Measurements from ENCODE around the gene NEK1. TPM values are rescaled to one million over a fixed set of nuclear protein-coding genes. Genes with fewer than 3 reads are reported as not detected.

Gene NEK1
- total and polyA plus RNA-seq, 7 experiments from 2014 or later, result 7.8 to 21.0 (median 13.9) TPM

- Mint-ChIP-seq H3K27me3 (no peaks in the 10 kb centered on the region), H3K36me3 (peaks cover 3 to 16% (median 4%) of the 10 kb centered on the region in 5 donors), H3K27ac (peak overlapping the region in 7 of 9 donors; percentile 12 to 92 (median 65)), H3K4me1 (peaks cover 14 to 62% (median 42%) of the 10 kb centered on the region in 7 donors), H3K4me3 (peak overlapping the region in 2 of 10 donors; percentile 11 to 33), H3K9me3 (no peaks in the 10 kb centered on the region)
- peaks cover 0 to 9% of the 10 kb centered on the region in 2 donors for H3K4me1 ChIP-seq (ENCODE audit: control insufficient read depth in 2 of 2, insufficient read depth in 2 of 2, low read length in 2 of 2)
- intact Hi-C loops (cut with micrococcal nuclease), result no loop called here
- H3K4me3 ChIP-seq (ENCODE audit: low read length), result no peak overlapping the region
- no peaks in the 10 kb centered on the region for H3K27me3 ChIP-seq (ENCODE audit: control insufficient read depth in 2 of 2, insufficient read depth in 2 of 2, low read length in 2 of 2)
- ChIA-PET CTCF (interaction anchor here (0.6 to 1.0 kb wide), 2 partner anchors 9 to 14 kb away, joined by 3 to 7 read pairs; no protein-coding TSS in a partner anchor), POLR2A (interaction anchor here (0.8 to 3.7 kb wide), 3 partner anchors 9 to 46 kb away, joined by 3 to 15 read pairs (median 11); partner anchors contain the start of gene CLCN3)
- no peak for DNase-seq
- peaks cover 0 to 4% (median 0%) of the 10 kb centered on the region in 3 experiments for H3K36me3 ChIP-seq (ENCODE audit: control insufficient read depth in 2 of 3, insufficient read depth in 3 of 3, low read length in 3 of 3)
- no peaks in the 10 kb centered on the region for H3K9me3 ChIP-seq (ENCODE audit: control insufficient read depth in 2 of 3, low read length in 3 of 3)
- no peak for ATAC-seq
- peak overlapping the region; percentile 63 for H3K27ac ChIP-seq (ENCODE audit: low read depth, low read length)
Observed at GRCh38 chr4:169658975-169659715, 46.8 kb upstream of the NEK1 start.

DNA sequence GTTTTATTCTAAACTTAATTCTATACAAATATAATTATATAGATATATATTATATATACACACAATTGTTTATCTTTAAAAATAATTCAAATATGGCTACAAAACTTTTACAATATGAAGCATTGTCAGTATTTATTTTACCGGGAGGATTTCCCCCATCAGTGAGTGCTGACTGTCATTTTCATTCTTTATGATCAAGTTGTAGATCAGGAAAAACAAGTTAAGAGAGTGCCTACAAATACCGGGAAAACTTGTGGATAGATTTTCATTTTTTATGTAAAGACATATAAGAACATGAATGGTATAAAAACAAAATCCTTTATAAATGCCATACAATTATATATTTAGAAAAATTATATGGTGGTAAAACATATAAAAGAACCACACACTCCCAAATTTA lies 45.8 kb upstream of the NEK1 start:
- ATAC-seq, result no peak
- DNase-seq, result no peak
- H3K27ac Mint-ChIP-seq, result peak overlapping the region in 1 of 9 donors; percentile 61
- Histone ChIP-seq H3K36me3 (ENCODE audit: control insufficient read depth in 2 of 3, insufficient read depth in 3 of 3, low read length in 3 of 3) (peaks cover 0 to 4% (median 0%) of the 10 kb centered on the region in 3 experiments), H3K27me3 (ENCODE audit: control insufficient read depth in 2 of 2, insufficient read depth in 2 of 2, low read length in 2 of 2) (no peaks in the 10 kb centered on the region), H3K4me1 (ENCODE audit: control insufficient read depth in 2 of 2, insufficient read depth in 2 of 2, low read length in 2 of 2) (peaks cover 0 to 9% of the 10 kb centered on the region in 2 donors), H3K27ac (ENCODE audit: low read depth, low read length) (no peak overlapping the region), H3K9me3 (ENCODE audit: control insufficient read depth in 2 of 3, low read length in 3 of 3) (no peaks in the 10 kb centered on the region), H3K4me3 (ENCODE audit: low read length) (no peak overlapping the region)
- no peak overlapping the region for H3K4me3 Mint-ChIP-seq
- peaks cover 12 to 63% (median 40%) of the 10 kb centered on the region in 7 donors for H3K4me1 Mint-ChIP-seq
- H3K36me3 Mint-ChIP-seq, result peaks cover 3 to 20% (median 4%) of the 10 kb centered on the region in 5 donors
- ChIA-PET CTCF (no interaction called here), POLR2A (interaction anchor here (0.8 kb wide), 1 partner anchor 45 kb away, joined by 3 read pairs; no protein-coding TSS in a partner anchor)
- no peaks in the 10 kb centered on the region for H3K27me3 Mint-ChIP-seq
- intact Hi-C loops (cut with micrococcal nuclease), result no loop called here
- H3K9me3 Mint-ChIP-seq, result no peaks in the 10 kb centered on the region

DNA sequence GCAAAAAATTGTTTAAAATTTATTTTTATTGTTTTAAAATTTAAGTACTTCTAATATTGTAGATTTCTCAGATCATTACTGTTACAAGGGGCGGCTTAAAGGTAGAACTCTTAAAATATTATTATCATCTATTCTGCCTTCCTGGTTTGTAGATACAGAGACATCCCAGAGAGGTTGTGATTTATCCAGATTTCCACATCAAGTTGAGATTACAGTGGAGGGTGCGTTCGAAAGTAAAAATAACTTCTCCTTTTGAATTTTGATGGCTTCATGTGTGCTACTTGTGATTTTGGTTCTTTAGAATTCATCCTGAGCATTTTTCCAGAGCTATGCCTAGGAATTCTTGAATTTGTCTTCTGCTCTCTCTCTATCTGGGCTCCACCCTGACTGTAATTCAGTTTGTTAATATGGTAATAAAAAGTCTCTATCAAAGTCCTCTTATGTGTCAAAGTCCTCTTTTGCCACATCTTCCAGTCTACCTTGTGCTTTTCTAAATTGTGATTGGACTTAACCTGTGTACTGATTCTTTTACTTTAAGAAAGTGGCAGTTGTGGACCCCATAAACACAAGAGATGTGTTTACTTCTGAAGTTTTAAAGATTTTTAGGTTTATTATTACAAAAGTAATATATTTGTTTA lies 45.2 kb upstream of the NEK1 start:
- ChIA-PET POLR2A (no interaction called here), CTCF (no interaction called here)

DNA sequence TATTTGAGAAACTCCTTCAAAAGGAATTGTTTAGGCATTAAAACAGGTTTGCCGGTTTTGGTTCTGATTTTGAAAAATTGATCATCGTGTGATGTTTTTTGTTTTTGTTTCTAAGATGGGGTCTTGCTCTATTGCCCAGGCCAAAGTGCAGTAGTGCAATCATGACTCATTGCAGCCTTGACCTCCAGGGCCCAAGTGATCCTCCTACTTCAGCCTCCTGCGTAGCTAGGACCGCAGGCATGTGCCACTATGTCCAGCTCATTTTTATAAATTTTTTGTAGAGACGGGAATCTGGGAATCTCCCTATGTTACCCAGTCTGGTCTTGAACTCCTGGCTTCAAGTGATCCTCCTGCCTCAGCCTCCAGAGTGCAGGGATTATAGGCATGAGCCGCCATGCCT lies 43.0 kb upstream of the NEK1 start:
- H3K4me1 Mint-ChIP-seq, result peaks cover 17 to 66% (median 47%) of the 10 kb centered on the region in 7 donors
- DNase-seq, result no peak
- H3K4me3 Mint-ChIP-seq, result no peak overlapping the region
- H3K36me3 ChIP-seq (ENCODE audit: control insufficient read depth in 2 of 3, insufficient read depth in 3 of 3, low read length in 3 of 3), result peaks cover 0 to 4% (median 0%) of the 10 kb centered on the region in 3 experiments
- H3K9me3 ChIP-seq (ENCODE audit: control insufficient read depth in 2 of 3, low read length in 3 of 3), result no peaks in the 10 kb centered on the region
- H3K36me3 Mint-ChIP-seq, result peaks cover 3 to 30% (median 13%) of the 10 kb centered on the region in 5 donors
- intact Hi-C loops (cut with micrococcal nuclease), result no loop called here
- CTCF ChIA-PET, result no interaction called here
- no peak overlapping the region for H3K4me3 ChIP-seq (ENCODE audit: low read length)
- ATAC-seq, result no peak
- no peak overlapping the region for H3K27ac ChIP-seq (ENCODE audit: low read depth, low read length)
- no peak overlapping the region for H3K27ac Mint-ChIP-seq
- H3K27me3 ChIP-seq (ENCODE audit: control insufficient read depth in 2 of 2, insufficient read depth in 2 of 2, low read length in 2 of 2), result no peaks in the 10 kb centered on the region
- H3K9me3 Mint-ChIP-seq, result no peaks in the 10 kb centered on the region
- H3K27me3 Mint-ChIP-seq, result no peaks in the 10 kb centered on the region
- peaks cover 0 to 9% of the 10 kb centered on the region in 2 donors for H3K4me1 ChIP-seq (ENCODE audit: control insufficient read depth in 2 of 2, insufficient read depth in 2 of 2, low read length in 2 of 2)
- POLR2A ChIA-PET, result no interaction called here

More for the DNA sequence above, 45.2 kb upstream of the NEK1 start:
- H3K27ac Mint-ChIP-seq, result peak overlapping the region in 1 of 9 donors; percentile 61
- H3K36me3 Mint-ChIP-seq, result peaks cover 3 to 26% (median 9%) of the 10 kb centered on the region in 5 donors
- H3K4me3 Mint-ChIP-seq, result no peak overlapping the region
- Histone ChIP-seq H3K36me3 (ENCODE audit: control insufficient read depth in 2 of 3, insufficient read depth in 3 of 3, low read length in 3 of 3) (peaks cover 0 to 4% (median 0%) of the 10 kb centered on the region in 3 experiments), H3K27ac (ENCODE audit: low read depth, low read length) (no peak overlapping the region), H3K9me3 (ENCODE audit: control insufficient read depth in 2 of 3, low read length in 3 of 3) (no peaks in the 10 kb centered on the region), H3K4me1 (ENCODE audit: control insufficient read depth in 2 of 2, insufficient read depth in 2 of 2, low read length in 2 of 2) (peaks cover 0 to 9% of the 10 kb centered on the region in 2 donors), H3K4me3 (ENCODE audit: low read length) (no peak overlapping the region), H3K27me3 (ENCODE audit: control insufficient read depth in 2 of 2, insufficient read depth in 2 of 2, low read length in 2 of 2) (no peaks in the 10 kb centered on the region)
- intact Hi-C loops (cut with micrococcal nuclease), result no loop called here
- peaks cover 14 to 64% (median 44%) of the 10 kb centered on the region in 7 donors for H3K4me1 Mint-ChIP-seq
- DNase-seq (no peak), ATAC-seq (no peak)
- H3K9me3 Mint-ChIP-seq, result no peaks in the 10 kb centered on the region
- H3K27me3 Mint-ChIP-seq, result no peaks in the 10 kb centered on the region

DNA sequence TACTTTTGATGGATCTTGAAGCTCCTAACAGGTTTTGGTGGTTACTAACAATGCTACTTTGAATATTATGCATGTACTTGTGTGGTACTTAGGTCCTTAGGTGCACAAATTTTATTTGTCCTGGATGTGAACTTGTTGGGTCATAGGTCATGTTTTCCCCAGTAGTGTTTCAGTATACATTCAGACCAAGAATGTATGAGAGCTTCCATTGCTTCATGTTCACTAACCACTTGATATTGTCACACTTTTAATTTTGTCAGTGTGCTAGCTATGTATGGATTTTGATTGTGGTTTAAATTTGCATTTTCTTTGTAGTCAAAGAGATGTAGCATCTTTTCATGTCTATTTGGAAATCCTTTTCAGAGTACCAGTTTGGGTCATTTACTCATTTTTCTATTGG lies 40.2 kb upstream of the NEK1 start:
- DNase-seq (no peak), ATAC-seq (no peak)
- no peak overlapping the region for H3K27ac ChIP-seq (ENCODE audit: low read depth, low read length)
- CTCF ChIA-PET, result no interaction called here
- Mint-ChIP-seq H3K27me3 (no peaks in the 10 kb centered on the region), H3K27ac (peak overlapping the region in 1 of 9 donors; percentile 47), H3K9me3 (no peaks in the 10 kb centered on the region), H3K36me3 (peaks cover 3 to 37% (median 23%) of the 10 kb centered on the region in 5 donors), H3K4me1 (peaks cover 8 to 54% (median 37%) of the 10 kb centered on the region in 7 donors), H3K4me3 (no peak overlapping the region)
- POLR2A ChIA-PET, result no interaction called here
- H3K36me3 ChIP-seq (ENCODE audit: control insufficient read depth in 2 of 3, insufficient read depth in 3 of 3, low read length in 3 of 3), result peaks cover 0 to 4% (median 0%) of the 10 kb centered on the region in 3 experiments
- no peaks in the 10 kb centered on the region for H3K4me1 ChIP-seq (ENCODE audit: control insufficient read depth in 2 of 2, insufficient read depth in 2 of 2, low read length in 2 of 2)
- no peaks in the 10 kb centered on the region for H3K27me3 ChIP-seq (ENCODE audit: control insufficient read depth in 2 of 2, insufficient read depth in 2 of 2, low read length in 2 of 2)
- intact Hi-C loops (cut with micrococcal nuclease), result no loop called here
- H3K9me3 ChIP-seq (ENCODE audit: control insufficient read depth in 2 of 3, low read length in 3 of 3), result no peaks in the 10 kb centered on the region
- no peak overlapping the region for H3K4me3 ChIP-seq (ENCODE audit: low read length)

DNA sequence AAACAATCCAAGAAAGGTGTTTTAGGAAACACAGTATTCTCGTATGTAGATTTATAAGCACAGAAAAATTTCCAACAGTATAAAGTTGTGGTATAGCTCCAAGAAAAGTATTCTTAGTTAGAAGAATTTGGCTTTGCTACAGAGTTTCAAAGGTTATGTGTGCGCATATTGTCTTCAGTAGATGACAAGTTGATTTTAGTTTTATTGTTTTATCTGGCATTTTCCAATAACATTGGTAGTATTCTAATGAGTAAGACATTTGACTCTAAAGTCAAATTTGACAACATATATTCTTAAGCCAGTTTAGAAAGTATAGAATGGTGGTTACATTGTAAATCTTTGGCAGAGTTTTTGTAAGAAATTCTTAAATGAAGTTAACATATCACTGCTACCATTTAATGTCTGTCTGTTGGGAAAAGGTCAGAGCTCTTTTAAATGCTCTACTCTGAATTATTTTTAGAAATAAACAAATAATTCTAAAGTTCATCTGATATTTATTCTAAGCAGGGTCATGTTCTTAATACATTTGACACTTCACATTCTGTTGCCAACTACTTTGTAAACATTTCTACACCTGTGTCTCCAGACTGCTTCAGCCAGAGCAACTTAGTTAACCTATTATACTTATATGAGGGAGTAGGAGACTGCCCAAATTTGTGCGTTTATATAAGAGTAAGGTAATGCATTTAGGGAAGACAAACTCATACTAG lies 38.0 kb upstream of the NEK1 start:
- Mint-ChIP-seq H3K27me3 (no peaks in the 10 kb centered on the region), H3K9me3 (no peaks in the 10 kb centered on the region), H3K27ac (peak overlapping the region in 1 of 9 donors; percentile 11), H3K4me3 (no peak overlapping the region), H3K4me1 (peaks cover 8 to 44% (median 29%) of the 10 kb centered on the region in 7 donors), H3K36me3 (peaks cover 0 to 40% (median 24%) of the 10 kb centered on the region in 5 donors)
- Histone ChIP-seq H3K4me3 (ENCODE audit: low read length) (no peak overlapping the region), H3K9me3 (ENCODE audit: control insufficient read depth in 2 of 3, low read length in 3 of 3) (no peaks in the 10 kb centered on the region), H3K4me1 (ENCODE audit: control insufficient read depth in 2 of 2, insufficient read depth in 2 of 2, low read length in 2 of 2) (no peaks in the 10 kb centered on the region), H3K27ac (ENCODE audit: low read depth, low read length) (no peak overlapping the region), H3K36me3 (ENCODE audit: control insufficient read depth in 2 of 3, insufficient read depth in 3 of 3, low read length in 3 of 3) (peaks cover 0 to under 1% (median 0%) of the 10 kb centered on the region in 3 experiments), H3K27me3 (ENCODE audit: control insufficient read depth in 2 of 2, insufficient read depth in 2 of 2, low read length in 2 of 2) (no peaks in the 10 kb centered on the region)
- ATAC-seq (no peak), DNase-seq (no peak)
- intact Hi-C loops (cut with micrococcal nuclease), result no loop called here
- ChIA-PET CTCF (interaction anchor here (0.7 to 0.9 kb wide), 2 partner anchors 9 to 470 kb away, joined by 3 read pairs; no protein-coding TSS in a partner anchor), POLR2A (interaction anchor here (2.8 kb wide), 1 partner anchor 9 kb away, joined by 11 read pairs; no protein-coding TSS in a partner anchor)

Data from naive thymus-derived CD4-positive, alpha-beta T cell (primary cell).